GM23338 (cell line): ENCODE measurements around the gene LRMDA. TPM values are rescaled to one million over a fixed set of nuclear protein-coding genes. Genes with fewer than 3 reads are reported as not detected.

ENCODE experiments used
- ATAC-seq: fragments of 200-7000 bp; cut with Tn5 transposase; 3 replicates; pipeline ENCODE4 v1.9.1; 2020
- DNase-seq: peaks from one replicate; pipeline ENCODE4 v3.0.0-alpha.2; 2015; ENCODE audit warnings: low spot score
- H2AFZ ChIP-seq: fragments of 200-600 bp; sonication (generic); 2 replicates; pipeline ENCODE4 v1.8.0; 2016; ENCODE audit warnings: antibody characterized with exemption, mild to moderate bottlenecking, moderate library complexity
- H3F3A ChIP-seq: fragments of 200-600 bp; sonication (generic); replicated peaks from 2 replicates; pipeline ENCODE4 v1.8.0; 2017; ENCODE audit warnings: antibody characterized with exemption, mixed run types, low read depth
- H3K27ac ChIP-seq: fragments of 200-600 bp; sonication (generic); 2 replicates; pipeline ENCODE4 v1.6.1; 2016; ENCODE audit warnings: low read depth
- H3K27me3 ChIP-seq: fragments of 200-600 bp; sonication (generic); 2 replicates; pipeline ENCODE4 v1.8.0; 2016; ENCODE audit warnings: mild to moderate bottlenecking, mixed run types, moderate library complexity; ENCODE audit not compliant: insufficient read depth
- H3K36me3 ChIP-seq: fragments of 200-600 bp; sonication (generic); 2 replicates; pipeline ENCODE4 v1.8.0; 2016; ENCODE audit warnings: mild to moderate bottlenecking; ENCODE audit not compliant: insufficient read depth
- H3K4me1 ChIP-seq: fragments of 200-600 bp; sonication (generic); 2 replicates; pipeline ENCODE4 v1.8.0; 2016; ENCODE audit warnings: mild to moderate bottlenecking, moderate library complexity; ENCODE audit not compliant: insufficient read depth
- H3K4me2 ChIP-seq: fragments of 200-600 bp; sonication (generic); 2 replicates; pipeline ENCODE4 v1.7.1; 2017; ENCODE audit warnings: mixed run types
- H3K4me3 ChIP-seq: fragments of 200-600 bp; sonication (generic); 2 replicates; pipeline ENCODE4 v1.6.1; 2016; ENCODE audit warnings: mixed run types
- H3K79me2 ChIP-seq: fragments of 200-600 bp; sonication (generic); replicated peaks from 2 replicates; pipeline ENCODE4 v1.8.0; 2017; ENCODE audit warnings: mild to moderate bottlenecking; ENCODE audit not compliant: insufficient read depth
- H3K9me2 ChIP-seq: fragments of 200-600 bp; sonication (generic); 2 replicates; pipeline ENCODE4 v1.8.0; 2017; ENCODE audit not compliant: insufficient read depth
- H4K20me1 ChIP-seq: fragments of 200-600 bp; sonication (generic); replicated peaks from 2 replicates; pipeline ENCODE4 v1.8.0; 2017; ENCODE audit warnings: mild to moderate bottlenecking; ENCODE audit not compliant: insufficient read depth
- H3K27ac Mint-ChIP-seq: 2 replicates; pipeline ENCODE4 v1.8.0; 2020; ENCODE audit warnings: inconsistent platforms, mild to moderate bottlenecking, moderate library complexity, mixed read lengths
- H3K27me3 Mint-ChIP-seq: 3 replicates; pipeline ENCODE4 v1.8.0; 2022; ENCODE audit warnings: low read depth, mild to moderate bottlenecking, moderate library complexity, mixed read lengths, inconsistent platforms; ENCODE audit not compliant: insufficient read depth, poor library complexity
- H3K36me3 Mint-ChIP-seq: 3 replicates; pipeline ENCODE4 v1.8.0; 2021; ENCODE audit warnings: low read depth, mild to moderate bottlenecking, inconsistent platforms, moderate library complexity, mixed read lengths
- H3K4me1 Mint-ChIP-seq: 3 replicates; pipeline ENCODE4 v1.8.0; 2020; ENCODE audit warnings: mild to moderate bottlenecking, inconsistent platforms, mixed read lengths
- H3K4me3 Mint-ChIP-seq: 3 replicates; pipeline ENCODE4 v1.8.0; 2021; ENCODE audit warnings: moderate library complexity, mild to moderate bottlenecking, inconsistent platforms, mixed read lengths
- H3K9me3 Mint-ChIP-seq: 3 replicates; pipeline ENCODE4 v1.8.0; 2020; ENCODE audit warnings: moderate library complexity, mild to moderate bottlenecking, inconsistent platforms, mixed read lengths
- CREB1 ChIP-seq: fragments of 250-450 bp; sonication (Bioruptor Pico); IDR thresholded peaks from 2 replicates; pipeline ENCODE4 v1.5.0; 2020; ENCODE audit warnings: low read depth, mild to moderate bottlenecking, moderate library complexity
- POLR2AphosphoS5 ChIP-seq: IDR thresholded peaks from 2 replicates; pipeline ENCODE4 v1.6.1; 2016; ENCODE audit warnings: antibody characterized with exemption, low read depth
- REST ChIP-seq: IDR thresholded peaks from one replicate; pipeline ENCODE4 v1.6.1; 2018; ENCODE audit warnings: antibody characterized with exemption; ENCODE audit not compliant: unreplicated experiment
- ZNF114 ChIP-seq: fragments of 250-450 bp; sonication (Bioruptor Pico); IDR thresholded peaks from 2 replicates; pipeline ENCODE4 v1.5.0; 2020; ENCODE audit warnings: mild to moderate bottlenecking, moderate library complexity
- ZNF462 ChIP-seq: fragments of 250-450 bp; sonication (Bioruptor Pico); IDR thresholded peaks from 2 replicates; pipeline ENCODE4 v1.5.0; 2020; ENCODE audit warnings: mild to moderate bottlenecking, moderate library complexity
- polyA plus RNA-seq: library from polyadenylated mRNA; unstranded; fragments of >200 nt; fragmentation: Nextera tagmentation; extraction: Ambion mirVana; gene quantifications from 2 replicates; pipeline ENCODE4 v1.2.1, GENCODE V29; 2016
- total RNA-seq: library from RNA; depleted of rRNA; stranded (reverse); fragments of >200 nt; shearing (Covaris generic); gene quantifications from 2 replicates; pipeline ENCODE4 v1.2.3, GENCODE V29; 2014

LRMDA gene
- total and polyA plus RNA-seq, 2 experiments from 2014 or later, result 0.90 to 1.8 TPM

GRCh38 chr10:75773231-75773780, 341.9 kb downstream of the LRMDA start:
- no peaks in the 10 kb centered on the region for H3K27me3 ChIP-seq
- Mint-ChIP-seq H3K4me1 (no peaks in the 10 kb centered on the region; the same call in 2 of the 3 replicates), H3K36me3 (no peaks in the 10 kb centered on the region), H3K9me3 (no peaks in the 10 kb centered on the region), H3K27me3 (peaks cover 3% of the 10 kb centered on the region), H3K27ac (no peak overlapping the region), H3K4me3 (no peak overlapping the region)
- no peak overlapping the region for H3K4me3 ChIP-seq
- peaks cover 9% of the 10 kb centered on the region; the same call in 1 of the 2 replicates for H3K9me2 ChIP-seq
- no peak for DNase-seq
- H4K20me1 ChIP-seq, result no peaks in the 10 kb centered on the region
- no peaks in the 10 kb centered on the region for H3K4me1 ChIP-seq
- no peak for TF ChIP-seq ZNF114
- no peak for TF ChIP-seq POLR2AphosphoS5
- no peak for TF ChIP-seq ZNF462 (CRISPR knock-in tag)
- no peak for TF ChIP-seq CREB1 (CRISPR knock-in tag)
- no peak for TF ChIP-seq REST
- ATAC-seq, result no peak
- no peaks in the 10 kb centered on the region for H3K36me3 ChIP-seq
- H3F3A ChIP-seq, result no peaks in the 10 kb centered on the region
- H3K79me2 ChIP-seq, result no peaks in the 10 kb centered on the region
- H2AFZ ChIP-seq, result no peak overlapping the region; the same call in 1 of the 2 replicates
- no peak overlapping the region for H3K27ac ChIP-seq
- H3K4me2 ChIP-seq, result no peak overlapping the region
